ENCODE measurements around the gene INPP5A.
"Not testable (repeated sequence)": the region's sequence is repeated elsewhere in the genome, so short reads cannot be mapped to it uniquely, and the experiment has no call there.

The INPP5A gene

DNA sequence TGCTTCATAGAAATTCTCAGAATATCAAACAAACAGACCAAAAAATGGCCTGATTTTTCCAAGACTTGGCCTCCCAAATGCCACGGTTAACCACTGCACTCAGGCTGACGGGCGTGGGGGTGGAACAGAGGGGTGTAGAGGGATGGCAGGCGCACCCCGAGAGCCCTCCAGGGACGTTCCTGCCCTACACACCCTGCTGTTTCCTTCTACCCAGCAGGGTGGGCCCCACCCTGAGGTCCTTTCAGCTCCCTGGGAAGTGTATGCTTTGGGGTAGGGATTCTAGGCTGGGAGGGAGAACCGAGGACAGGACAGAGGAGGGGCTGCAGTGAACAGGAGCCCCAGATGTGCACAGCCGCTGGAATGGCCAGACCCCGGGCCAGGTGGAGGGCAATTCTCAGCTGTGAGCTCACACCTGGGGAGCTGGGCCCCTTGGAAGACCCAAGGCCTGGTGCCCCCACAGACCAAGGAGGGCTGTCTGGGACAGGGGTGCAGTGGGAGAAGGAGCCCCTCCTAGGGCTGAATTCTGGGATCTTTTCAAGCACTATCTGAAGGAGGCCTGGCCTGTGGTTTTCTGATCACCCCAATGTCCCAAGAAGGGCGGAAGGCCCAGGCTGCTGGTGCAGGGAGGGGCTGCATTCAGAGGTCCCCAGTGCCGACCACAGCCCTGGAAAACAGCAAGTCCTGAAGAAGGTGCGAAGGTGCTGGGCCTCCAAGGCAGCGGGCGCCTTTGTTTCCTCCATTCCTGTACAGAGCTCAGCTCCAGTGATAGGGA, 32.9 kb upstream of the INPP5A start:
- no peak for DNase-seq

DNA sequence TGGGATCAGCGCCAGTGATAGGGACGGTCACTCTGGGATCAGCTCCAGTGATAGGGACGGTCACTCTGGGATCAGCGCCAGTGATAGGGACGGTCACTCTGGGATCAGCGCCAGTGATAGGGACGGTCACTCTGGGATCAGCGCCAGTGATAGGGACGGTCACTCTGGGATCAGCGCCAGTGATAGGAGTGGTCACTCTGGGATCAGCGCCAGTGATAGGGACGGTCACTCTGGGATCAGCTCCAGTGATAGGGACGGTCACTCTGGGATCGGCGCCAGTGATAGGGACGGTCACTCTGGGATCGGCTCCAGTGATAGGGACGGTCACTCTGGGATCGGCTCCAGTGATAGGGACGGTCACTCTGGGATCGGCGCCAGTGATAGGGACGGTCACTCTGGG, 32.0 kb upstream of the INPP5A start:
- not testable (repeated sequence) for DNase-seq

DNA sequence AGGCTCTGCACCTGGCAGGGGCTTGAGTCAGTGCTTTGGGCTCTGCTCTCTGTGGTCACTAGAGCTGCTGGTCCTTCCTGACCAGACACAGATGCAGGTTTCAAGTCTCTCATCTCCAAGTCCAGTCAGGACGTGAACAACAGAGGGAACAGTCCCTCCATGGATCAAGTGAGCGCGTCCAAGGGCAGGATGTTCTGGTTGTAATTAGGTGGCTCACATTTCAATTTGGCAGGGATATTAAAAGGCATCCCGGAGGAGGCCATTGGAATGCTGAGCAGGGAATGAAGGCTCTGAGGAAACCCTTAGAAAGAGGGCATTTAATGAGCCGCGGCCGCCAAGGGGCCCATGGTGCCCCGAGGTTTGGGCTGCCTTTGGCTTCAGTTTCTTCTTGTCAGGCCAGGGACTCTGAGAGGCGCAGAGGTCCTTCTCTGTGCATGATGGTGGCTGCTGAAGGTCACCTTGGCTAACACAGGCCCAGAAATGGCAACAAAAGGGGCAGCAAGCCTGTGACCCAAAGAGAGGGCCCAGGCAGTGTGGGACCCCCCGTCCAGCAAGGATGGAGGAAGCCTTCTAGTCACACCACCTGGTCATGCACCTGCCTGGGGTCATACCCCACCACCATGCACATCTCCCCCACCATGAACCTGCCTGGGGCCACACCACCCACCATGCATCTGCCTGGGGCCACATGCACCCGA, 30.7 kb upstream of the INPP5A start:
- DNase-seq, result no peak

DNA sequence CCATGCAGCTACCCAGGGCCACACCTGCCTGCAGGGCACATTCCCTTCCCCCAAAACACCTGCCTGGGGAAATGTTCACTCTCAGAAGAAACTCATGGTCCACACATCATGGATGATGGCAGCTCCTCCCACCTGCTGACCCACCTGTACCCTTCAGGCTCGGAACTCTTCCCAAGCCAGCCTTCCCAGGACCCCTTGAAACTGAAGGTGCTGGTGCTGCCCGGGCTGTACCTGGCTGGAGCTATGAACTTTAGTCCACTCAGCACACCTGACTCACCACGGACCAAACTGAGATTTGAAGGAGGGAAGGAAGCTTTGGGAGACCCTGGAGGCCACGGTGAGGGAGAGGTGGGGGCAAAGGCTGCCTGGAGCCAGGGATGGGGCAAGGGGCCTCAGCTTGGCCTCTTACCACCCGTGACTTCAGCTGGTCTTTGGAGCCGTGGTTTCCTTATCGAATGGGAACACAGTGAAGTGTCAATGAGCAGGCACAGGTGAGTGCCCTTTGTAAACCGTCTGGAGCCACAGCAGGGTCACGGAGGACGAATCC, 30.1 kb upstream of the INPP5A start:
- DNase-seq, result no peak

DNA sequence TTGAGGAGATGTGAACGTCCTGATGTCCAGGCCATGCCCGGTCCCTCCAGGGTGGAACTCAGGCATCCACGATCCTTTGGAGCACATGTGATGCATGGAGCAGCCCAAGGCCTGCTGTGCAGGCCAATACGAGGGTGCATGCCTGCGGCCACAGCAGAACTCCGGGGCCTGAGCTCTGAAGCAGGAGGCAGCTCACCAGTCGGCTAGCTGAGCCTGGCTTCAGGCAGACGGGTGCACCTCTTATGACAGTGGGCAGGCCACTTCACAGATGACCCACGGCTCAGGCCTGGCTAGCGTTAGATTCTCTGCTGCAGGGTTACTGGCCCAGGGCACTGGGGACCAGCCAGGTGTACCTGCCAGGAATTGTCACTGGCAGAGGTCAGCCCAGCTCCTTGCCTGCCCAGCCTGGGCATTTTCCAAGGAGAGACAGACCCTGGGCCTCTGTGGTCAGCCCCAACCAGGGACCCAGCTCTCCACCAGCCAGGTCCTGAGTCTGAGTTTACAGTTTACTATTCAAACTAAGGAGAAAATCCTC, 29.6 kb upstream of the INPP5A start:
- no peak for DNase-seq

DNA sequence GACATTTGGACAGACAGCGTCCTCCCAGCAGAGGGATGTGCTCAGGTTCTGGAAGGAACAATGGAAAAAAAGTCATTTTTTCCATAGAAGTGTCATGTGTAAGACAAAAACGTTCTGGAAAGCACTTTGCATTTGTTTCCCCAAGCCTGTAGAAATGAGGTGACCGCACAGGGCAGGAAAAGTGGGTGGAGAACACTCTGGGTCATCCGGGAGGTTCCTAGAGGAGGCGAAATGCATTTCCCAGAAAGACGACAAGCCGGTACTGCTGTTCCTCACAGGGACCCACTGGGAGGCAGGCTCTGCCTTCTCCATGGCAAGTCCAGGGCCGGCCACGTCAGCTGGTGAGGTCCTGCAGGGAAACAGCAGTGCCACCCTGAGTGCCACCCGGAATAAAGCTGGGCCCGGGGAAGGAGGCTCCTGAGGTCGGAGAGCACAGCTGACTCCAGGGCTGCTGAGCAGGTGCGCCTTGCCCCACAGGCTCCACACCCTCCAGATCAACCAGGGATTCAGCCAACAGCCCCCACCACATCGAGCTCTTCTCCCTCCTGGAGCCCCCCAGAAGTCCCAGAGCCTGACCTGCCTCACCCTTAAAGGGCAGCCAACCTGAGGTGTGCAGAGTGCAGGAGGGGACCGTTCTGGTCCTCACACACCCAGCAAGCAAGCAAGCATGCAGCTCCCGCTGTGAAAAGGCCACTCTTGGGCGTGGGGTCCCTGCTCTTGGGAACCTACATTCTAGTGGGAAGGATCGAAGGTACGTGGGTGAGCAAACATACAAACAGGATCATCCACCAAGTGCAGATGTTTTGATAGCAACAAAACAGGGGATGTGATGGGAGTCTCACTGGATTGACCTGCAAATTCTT, 28.8 kb upstream of the INPP5A start:
- no peak for DNase-seq

DNA sequence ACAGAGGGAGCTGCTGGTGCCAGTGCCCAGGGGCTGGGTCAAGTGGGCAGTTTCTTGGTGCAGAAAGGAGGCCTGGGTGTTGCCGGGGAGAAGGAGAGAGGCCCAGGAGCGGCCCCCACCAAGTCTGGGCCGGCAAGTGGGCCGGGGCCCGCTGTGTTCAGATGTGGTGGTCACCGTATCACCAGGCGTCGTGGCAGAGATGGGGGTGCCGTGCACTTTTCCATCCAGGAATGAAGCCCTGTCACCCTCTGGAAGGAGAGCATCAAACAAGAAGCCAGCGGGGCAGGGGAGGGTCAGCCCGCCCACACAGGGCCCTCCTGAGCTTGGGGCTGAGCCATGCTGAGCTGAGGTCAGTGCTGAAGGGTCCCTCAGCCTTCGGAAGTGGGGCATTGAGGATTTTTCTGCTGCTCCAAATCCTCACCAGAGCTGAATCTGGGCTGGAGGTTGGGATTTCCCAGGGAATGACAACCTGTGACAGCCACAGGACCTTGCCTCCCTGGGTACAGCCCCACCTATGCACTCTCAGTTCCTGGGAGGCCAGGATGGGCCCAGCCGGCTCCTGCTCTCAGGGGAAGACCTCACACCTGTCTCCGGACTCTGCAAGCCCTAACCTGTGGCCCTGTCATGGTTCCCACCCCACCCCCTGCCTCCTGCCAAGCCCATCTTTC, 27.9 kb upstream of the INPP5A start:
- DNase-seq, result no peak

DNA sequence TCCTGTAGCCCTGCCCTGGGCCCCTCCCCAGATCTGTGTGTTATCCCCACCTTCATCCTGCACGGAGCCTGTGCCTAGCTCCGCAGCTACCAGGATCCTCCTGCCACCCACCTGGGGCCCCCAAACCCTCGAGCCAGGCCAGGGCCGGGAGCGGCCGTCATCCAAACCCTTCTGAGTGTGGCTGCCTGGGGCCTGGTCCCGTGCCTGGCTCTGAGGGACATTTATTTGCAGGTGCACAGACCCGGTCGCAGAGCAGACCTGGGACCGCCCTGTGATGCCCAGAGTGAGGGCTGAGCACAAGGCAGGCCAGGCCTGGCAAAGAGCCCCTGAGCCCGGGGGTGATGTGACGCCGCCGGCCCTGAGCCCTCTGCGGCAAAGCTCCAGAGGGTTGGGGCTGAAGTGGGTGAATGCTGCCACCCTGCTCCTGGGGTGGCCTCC, 27.4 kb upstream of the INPP5A start:
- DNase-seq, result no peak

DNA sequence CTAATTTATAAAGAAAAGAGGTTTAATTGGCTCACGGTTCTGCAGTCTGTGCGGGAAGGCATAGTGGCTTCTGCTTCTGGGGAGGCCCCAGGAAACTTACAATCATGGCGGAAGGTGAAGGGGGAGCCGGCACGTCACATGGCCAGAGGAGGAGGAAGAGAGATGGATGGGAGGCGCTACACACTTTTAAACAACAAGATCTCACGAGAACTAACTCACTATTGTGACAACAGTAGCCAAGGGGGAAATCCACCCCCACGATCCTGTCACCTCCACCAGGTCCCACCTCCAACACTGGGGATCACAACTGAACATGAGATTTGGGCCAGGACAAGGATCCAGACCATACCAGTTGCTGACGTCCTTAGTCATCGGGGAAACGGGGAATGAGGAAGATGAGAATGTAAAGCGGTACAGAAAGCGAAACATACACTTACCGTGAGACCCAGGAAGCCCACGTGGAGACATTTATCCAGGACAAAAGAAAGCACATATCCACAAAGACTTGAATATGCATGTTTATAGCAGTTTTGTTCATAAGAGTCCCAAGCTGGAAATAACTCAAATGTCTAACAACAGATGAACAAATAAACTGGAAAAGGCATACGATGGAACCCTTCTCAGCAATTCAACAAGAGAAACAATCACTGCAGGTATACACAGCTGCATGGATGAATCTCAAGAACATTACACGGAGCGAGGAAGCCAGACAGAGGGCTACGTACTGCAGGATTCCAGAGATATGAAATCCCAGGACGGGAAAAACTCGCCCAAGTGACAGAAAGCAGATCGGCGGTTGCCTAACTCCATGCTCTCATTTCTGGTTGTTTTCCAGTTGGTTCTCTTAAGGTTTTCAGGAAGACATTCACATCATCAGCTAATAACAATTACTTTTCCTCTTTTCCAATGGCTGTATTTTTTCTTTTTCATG, 26.2 kb upstream of the INPP5A start:
- no peak for DNase-seq

DNA sequence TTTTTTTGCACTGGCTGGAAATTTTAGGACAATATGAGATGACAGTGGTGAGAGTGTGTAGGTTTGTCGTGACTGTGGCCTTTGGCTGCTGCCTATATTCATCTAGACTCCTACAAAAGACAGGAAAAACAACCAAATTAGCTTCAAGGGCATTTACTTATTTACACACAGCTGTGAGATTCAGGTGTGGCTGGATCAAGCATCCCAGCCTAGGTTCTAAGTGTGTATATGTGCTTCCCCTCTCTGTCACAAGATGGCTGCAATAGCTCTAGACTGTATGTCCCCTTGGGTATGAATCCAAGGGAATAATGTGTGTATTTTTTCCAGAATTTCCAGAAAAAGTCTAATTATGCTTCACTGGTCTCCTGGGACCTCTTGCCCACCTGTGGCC, 25.5 kb upstream of the INPP5A start:
- no peak for DNase-seq

DNA sequence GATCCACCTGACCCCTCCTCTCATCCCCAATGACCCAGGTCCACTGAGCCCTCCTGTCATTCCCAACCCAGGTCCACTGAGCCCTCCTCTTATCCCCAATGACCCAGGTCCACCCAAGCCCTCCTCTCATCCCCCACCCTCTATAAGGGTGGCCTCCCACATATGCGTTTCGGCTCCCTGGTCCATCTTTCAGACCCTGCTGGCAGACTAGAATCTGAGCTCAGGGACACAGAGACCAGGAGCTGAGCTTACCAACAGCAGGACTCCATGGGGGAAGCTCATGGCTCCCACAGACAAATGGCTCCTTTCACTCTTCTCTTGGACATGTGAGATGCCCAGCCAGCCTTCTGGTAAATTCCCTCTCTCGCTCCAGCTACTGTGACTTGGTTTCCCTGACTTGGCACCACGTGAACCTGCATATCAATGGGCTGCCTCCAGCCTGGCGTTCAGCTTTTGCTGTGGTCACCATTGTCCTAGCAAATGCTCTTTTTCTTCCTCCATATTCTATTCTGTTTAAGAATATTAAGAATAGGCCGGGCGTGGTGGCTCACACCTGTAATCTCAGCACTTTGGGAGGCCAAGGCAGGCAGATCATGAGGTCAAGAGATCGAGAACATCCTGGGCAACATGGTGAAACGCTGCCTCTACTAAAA, 24.8 kb upstream of the INPP5A start:
- no peak for DNase-seq

DNA sequence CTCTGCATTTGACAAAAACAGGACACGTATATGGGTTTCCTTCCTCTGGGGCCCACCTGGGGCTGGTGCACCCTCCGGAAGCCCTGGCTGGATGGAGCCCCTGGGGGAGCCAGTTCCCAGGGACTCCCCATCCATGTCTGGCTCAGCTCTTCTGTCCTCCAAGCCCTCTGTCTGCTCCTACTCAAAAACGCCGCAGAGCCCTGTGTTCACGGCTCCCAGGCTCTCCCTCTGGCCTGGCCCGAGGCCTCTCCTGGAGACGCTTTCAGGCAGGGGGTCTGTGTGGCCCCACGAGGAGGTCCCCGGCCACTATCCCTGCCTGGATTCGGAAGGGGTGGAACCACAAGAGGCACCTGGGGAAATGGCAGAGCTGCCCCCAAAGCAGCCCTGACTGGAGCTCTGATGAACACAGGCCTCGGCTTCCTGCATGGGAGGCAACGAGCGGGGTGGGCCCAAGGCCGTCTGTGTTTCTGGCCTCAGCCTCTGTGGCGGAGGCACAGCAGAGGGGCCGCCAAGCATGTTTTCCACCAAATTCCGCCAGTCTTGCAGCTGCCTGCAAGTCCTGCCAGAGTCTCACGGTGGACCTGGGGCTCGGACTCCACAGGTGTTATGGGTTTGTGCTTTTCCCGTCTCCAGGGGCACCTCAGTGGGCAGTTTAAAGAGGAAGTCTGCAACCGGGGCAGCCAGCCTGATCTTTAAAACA, 22.6 kb upstream of the INPP5A start:
- no peak for DNase-seq

DNA sequence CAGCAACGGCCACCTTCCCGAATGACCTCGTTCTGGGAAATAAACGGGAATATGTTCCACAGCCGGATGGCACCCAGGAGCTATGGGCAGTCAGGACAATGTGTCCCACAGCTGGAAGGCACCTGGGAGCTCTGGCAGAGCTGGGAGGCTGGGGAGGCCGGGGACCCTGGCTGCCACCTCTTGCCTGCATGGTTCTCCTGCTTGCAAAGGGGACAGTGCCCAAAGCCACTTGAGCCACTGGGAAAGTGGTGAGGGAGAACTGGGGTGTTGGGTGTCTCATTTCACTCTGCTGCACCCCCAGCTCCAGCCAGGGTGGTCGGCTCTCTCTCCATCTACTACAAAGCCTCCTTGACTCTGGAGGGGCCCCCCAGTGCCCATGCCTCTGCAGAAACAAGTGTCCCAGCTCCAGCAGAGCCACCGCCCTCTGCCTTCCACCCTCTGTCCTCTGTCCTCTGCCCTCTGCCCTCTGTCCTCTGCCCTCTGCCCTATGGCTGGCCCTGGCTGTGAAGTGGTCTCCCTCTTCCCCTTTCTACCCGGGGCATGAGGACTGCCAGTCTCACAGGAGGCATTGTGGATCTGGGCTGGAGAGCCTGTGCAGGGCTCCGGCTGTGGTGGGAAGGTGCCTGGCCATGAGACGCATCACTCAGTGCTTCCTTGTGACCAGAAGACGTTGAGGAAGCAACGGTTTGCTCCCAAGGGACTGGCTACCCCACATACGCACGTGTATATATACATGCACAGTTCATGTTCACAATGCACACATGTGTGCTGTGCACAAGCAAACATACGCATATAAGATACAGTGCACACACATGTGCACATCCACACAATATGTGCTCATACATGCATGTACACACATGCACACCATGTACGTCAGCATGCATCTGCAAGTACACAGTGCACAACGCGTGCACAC, 21.5 kb upstream of the INPP5A start:
- no peak for DNase-seq

DNA sequence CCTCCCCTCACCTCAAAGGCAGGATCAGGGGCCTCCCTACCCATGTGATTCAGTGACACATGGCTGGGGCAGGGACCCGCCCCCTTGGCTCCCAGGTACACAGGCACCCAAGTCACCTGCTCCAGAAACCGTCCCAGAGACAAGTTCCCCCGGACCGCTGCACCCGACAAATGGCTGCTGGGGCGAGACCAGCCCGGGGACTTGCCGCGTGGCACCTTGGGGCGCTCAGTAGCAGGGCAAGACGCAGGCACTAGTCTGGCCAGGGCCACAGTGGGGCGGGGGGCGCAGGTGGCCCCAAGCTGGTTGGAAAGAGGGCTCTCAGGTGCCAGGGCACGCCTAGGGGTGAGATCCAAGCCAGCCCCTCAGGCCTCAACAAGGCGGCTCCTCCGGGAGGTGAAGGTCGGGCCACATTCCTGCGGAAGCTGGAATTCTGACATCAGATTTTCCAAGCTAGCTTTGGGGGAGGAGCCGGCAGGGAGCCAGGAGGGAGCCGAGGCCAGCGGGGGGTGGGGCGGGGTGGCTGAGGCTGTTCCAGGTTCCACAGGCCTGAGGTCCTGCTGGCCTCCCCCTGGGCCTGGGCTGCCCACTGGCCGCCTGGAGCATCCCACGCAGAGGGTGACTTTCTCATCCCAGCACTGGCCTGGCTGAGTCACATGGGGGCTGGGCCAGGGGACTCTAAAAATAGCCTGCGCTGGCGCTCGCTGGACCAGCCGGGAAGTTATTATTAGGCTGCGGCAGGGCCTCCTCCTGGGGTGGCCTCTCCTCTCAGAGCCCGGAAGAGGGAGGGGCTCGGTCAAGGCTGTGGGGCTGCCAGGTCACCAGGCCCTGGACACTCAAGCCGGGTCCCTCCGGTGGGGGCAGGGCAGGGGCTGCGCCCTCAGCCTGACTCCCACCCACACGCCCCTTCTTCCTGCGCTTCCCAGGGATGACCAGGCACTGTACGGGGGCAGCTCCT, 20.5 kb upstream of the INPP5A start:
- DNase-seq, result no peak

DNA sequence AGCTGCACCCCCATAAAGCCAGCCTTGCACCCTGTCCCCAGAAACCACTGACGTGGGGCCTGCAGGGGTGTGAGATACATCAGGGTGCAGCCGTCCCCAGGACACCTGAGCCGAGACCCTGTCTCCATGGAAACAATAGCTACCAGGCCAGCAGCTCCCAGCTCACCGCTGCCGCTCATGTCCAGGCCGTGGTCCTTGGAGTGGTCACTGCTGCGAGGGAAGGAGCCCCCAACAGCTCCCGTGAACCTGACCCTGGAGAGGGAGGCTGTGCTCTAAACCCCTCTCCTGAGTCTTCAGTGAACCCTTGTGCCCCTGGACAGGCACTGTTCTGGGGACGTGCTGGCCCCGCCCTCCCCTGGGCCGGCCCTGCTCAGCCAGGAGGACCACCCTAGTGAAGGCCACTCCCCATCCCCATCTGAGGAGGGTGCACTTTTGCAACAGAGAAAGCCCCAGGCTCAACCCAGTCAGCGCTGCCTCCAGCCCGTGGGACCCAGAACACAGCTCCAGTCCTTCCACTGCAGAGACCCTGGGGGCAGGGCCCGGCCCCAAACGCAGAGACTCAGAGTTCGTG, 19.6 kb upstream of the INPP5A start:
- DNase-seq, result no peak

DNA sequence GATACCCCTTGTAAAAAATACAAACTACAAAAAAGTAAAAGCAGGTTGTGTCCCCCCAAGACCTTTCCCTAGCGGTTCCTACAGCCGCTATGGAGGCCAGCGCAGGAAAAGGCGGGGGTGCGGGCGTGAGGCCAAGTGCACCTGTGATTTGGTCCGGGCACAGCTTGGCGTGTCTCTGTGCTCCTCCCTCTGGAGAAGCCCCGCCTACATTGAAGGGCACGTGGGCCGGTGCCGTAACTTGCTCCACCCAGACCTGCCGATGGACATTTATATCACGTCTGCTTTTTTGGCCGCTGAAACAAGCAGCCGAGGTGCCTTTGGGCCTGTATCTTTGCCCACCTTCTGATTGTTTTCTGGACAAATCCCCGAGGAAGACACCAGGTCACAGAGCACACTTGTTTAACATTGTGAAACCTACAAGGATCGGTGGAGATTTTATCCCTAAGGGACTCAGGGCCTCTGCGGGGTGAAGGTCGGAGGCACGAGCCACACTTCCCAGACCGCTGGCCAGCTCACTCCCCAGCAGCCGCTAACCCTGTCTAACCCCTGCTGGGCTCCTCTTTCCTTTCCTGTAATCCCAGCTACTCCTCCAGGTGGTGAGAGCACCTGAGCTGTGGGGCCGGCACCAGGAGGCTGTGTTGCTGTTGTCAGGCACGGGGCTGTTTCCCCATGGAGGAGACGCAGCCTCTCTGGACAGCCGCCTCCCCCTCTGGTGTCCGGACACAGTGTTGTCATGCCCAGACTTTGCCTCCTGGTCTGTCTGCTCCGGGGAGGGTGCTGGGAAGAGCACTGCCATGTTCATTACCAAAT, 18.8 kb upstream of the INPP5A start:
- DNase-seq, result no peak
